ENCODE data around the gene SORBS1.

The SORBS1 gene

GRCh38 chr10:95561177-95561863, at the start of gene SORBS1:
SORBS1 (minus strand) TSS chr10:95561371; CDS start chr10:95441135, 120,236 bp downstream.
- DNase-seq, result peak; percentile 63 to 69 (median 66)

DNA sequence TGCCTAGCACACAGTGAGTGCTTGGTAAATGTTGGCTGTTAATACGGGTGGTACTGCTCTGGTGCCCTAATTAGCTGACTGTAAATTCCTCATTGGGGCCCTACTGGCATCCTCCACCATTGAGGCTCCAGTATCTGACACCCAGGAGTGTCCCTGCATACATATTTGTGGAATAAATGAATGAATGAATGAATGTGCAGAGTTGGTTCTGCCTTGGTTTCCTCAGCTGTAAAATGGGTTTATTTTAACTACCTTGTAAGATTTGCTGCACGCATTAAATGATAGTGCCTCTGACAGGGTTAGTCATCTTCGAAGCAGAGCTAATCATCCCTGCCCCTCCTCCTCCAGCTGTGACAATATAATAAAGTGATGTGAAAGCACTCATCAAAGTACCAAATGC, 49.6 kb upstream of the SORBS1 start:
- no peak for DNase-seq

DNA sequence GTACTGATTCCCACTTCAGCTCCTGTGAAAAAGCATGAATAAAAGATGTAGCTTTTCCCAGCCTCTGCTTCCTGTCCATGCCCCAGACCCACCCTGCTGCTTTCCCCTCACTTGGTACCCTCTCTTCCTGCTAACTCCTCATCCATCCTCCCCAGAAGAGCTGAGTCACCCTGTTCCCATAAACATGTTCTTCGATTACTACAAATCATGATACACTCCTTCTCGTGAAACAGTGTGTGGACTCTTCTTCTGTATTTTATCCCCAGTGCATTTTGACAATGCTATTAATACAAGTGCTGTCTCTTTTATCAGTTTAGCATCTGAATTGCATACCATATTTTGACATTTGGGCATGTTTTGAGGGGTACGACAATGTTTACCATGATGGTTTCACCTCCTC, 45.8 kb upstream of the SORBS1 start:
- DNase-seq, result no peak

- DNase-seq, result no peak
These were observed 44.0 kb upstream of the SORBS1 start for GRCh38 chr10:95605163-95605562.

DNA sequence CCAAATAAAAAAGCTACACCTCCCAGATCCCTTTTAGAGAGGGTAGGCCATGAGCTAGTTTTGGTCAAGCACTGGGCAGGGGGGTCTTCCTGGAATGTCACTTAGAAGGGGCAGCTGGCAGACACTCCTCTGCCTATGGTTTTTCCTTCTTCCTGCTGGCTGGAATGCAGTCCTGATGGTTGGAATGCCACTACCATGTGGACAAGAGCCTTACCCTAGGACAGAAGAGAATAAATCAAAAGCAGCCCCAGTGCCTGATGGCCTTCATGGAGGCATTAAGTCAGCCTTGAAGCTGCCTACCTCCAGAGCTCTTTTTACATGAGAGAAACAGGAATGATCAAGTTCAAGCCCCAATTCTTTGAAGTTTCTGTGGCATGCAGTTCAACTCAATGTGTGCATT, 43.5 kb upstream of the SORBS1 start:
- DNase-seq, result no peak

- DNase-seq, result no peak
These were observed 41.2 kb upstream of the SORBS1 start for GRCh38 chr10:95602382-95602781.

DNA sequence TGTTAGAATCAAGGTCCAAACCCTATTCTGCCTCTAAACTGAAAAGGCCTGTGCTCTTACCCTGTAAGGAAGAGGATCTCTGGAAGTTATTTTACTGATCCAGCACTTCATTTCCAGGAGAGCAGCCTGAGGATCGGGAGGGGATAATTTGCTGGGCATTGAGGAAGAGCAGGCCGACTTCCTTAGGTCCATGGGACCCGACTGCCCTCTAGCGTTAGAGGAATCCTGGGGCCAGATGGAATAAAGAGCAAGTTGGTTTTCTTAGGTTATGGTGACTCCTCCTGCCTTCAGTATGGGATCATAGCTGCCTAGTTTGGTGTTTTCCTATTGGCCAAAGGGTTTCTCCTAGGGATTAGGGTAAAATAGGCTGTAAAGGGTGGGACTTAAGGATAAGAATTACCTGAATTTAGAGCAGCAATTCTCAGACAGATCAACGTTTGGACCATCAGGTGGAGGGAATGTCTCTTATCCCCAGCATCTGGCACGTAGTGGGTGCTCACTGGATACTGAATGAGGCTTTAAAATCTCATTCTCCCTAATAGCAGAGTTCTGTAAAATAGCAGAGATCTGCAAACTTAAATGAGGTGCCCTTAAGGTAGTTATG, 40.0 kb upstream of the SORBS1 start:
- peak in 2 of 4 experiments; percentile 3 to 5 for DNase-seq

DNA sequence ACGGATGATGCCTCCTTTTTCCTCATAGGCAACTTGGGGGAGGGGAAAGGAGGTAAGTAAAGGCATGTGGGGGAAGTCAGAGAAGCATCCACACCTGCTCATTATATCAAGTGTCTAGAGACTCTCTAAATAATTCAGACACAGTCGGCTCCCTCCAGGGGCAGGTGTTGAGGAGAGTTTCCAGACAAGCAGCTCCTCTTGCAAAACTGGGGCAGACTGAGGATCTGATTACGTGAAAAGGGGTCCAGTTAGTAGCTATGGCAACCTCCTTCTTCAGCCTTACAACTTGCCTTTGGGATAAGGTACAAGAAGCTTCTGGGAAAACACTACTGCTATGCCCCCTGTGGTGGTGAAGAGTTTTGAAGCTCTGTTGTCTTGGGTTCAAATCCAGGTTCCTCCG, 39.0 kb upstream of the SORBS1 start:
- no peak for DNase-seq

GRCh38 chr10:95597788-95598187, 36.6 kb upstream of the SORBS1 start:
- no peak for DNase-seq

DNA sequence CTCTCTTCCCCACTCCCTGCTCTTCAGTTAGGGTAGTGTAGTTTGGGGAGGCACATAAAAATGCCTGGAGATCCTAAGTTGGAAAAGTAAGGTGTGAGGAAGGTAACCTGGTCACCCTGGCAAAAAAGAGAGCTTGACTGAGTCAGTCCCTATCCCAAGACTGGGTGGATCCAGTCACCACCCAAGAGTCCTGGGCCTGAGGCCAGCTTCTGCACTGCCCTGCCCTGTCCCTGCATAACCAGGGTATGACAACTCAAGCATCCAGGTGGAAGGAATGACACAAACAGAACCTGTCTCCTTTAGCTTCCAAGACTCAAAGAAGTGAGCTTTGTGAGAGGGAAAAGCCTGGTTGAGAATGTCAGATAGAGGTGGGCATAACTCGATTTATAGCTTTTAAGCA, 26.9 kb upstream of the SORBS1 start:
- DNase-seq, result no peak

DNA sequence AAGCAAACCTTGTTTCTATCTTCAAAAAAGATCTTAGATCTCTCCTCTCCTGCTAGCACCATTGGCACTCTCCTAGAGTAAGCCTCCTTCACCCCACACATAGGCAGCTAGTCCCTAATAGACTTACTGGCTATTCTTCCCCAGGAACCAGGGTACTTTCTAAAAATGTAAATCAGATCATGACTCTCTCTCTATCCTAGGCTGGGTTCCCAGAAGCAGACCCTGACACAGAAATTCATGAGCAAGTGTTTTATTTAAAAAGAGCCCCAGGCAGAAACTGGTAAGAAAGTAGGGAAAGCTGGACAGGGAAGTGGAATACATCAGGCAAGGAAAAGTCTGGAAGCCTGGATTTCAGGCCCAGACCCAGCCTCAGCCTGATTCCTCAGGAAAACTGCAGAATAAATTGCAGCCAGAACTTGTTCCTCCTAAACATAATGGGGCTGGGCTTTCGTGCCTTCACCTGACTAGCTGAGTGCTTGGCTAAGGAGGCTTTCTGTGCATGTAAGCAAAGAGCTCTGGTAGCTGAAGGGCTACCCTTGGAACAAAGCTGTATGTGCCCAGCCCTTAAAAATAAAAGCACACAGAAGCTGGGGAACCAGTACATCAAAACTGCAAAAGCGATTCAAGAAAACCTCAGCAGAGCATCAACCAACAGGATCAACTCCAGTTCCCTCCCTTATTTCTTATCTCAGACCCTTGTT, 18.8 kb upstream of the SORBS1 start:
- DNase-seq, result no peak

DNA sequence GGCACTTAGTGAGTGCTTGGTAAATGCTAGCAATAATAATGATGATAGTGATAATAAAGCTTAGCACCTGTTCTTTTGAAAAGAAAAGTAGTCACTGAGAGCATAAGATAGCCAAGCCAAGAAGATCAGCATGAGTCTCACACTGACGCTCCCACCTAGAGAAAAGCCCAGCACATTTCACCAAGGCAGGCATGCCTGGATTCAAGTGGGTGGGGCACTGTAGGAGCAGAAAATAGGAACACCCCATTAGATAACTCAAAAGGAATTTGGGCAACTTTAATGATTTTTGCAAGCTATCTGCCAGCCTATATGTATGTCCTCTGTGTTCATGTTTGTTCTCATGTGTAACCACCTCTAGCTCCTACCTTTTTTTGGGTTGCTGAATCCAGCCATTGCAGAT, 18.1 kb upstream of the SORBS1 start:
- no peak for DNase-seq

DNA sequence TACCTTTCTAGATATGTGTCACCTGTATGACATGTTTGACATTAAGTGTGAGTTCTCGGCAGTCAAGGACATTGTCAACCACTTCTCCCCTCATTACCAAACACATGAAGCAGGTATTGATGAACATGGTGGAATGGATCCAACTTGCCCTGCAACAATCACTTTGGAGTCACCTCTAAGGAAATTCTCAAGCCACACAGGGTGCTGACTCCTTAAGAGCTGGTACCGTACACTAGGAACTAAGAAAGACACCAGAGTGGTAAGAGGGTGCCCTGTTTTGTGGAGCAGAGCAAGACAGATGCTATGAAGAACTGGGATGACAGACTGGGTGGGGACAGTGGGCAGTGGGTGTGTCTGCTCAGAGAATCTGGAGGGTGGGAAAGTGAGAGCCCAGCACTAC, 17.4 kb upstream of the SORBS1 start:
- DNase-seq, result no peak

- DNase-seq, result no peak
These were observed 13.6 kb upstream of the SORBS1 start for GRCh38 chr10:95574649-95575365.

- DNase-seq, result no peak
These were observed 12.9 kb upstream of the SORBS1 start for GRCh38 chr10:95573964-95574604.

- no peak for DNase-seq
These were observed 12.4 kb upstream of the SORBS1 start for GRCh38 chr10:95573527-95573926.

- no peak for DNase-seq
These were observed 11.1 kb upstream of the SORBS1 start for GRCh38 chr10:95572131-95572820.

GRCh38 chr10:95571390-95571789, 10.2 kb upstream of the SORBS1 start:
- no peak for DNase-seq

- DNase-seq, result no peak
These were observed 8.2 kb upstream of the SORBS1 start for GRCh38 chr10:95569368-95569767.

DNA sequence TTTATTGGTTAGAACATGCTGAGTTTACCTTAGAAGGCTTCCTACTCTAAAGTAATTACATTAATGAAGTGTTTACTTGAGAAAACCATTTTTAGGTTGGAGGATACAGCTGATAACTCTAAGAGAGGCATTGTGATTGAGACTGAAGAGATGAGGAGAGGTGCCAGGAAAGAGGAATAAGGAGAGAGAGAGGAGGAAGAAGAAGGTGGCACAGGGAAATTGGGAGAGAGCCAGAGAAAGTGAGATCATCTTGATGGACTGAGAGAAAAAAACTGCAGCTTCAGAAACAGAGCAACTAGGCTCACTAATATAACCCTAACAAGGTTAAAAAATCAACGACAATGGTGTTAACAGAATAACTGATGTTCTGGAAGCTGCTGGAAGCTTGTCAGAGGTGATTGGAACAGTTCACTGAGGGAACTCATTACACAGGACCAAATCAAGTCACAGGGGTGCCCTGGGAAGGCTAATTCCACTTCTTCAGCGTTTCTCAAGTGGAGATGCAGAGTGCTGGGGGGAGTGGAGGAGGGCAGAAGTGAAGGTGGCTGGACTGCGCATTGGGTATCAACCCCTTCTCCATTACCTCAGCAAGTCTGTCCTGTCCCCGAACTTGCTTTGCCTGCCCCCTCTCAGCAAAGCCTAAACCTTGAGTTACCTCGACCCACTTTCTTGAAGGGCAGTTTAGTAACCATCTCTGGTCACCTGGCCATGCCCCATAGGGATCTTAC, 6.9 kb upstream of the SORBS1 start:
- no peak for DNase-seq

GRCh38 chr10:95566136-95566535, 5.0 kb upstream of the SORBS1 start:
- DNase-seq, result no peak

DNA sequence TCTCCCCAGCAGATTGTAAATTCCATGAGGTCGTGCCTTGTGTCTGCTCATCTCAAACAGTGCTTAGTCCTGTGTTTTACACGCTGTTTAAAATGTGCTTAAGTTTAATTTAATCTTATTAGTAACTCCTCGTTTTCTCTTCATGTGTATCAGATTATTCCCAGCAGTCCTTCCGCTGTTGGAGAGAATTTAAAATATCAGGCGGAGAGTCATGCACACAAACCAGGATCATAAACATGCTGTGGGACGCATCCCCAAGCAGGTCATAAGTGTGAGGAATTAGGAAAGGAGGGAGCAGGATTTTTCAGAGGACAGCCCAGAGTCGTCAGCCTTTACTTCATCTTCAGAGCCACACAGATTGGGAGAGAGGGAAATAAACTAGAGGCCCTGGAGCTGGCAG, 4.2 kb upstream of the SORBS1 start:
- DNase-seq, result no peak
